ENCODE measurements around the gene PTCD3. TPM values are rescaled to one million over a fixed set of nuclear protein-coding genes. Genes with fewer than 3 reads are reported as not detected.

PTCD3 gene
- total RNA-seq, 1 donor from 2014 or later: 132 TPM

DNA sequence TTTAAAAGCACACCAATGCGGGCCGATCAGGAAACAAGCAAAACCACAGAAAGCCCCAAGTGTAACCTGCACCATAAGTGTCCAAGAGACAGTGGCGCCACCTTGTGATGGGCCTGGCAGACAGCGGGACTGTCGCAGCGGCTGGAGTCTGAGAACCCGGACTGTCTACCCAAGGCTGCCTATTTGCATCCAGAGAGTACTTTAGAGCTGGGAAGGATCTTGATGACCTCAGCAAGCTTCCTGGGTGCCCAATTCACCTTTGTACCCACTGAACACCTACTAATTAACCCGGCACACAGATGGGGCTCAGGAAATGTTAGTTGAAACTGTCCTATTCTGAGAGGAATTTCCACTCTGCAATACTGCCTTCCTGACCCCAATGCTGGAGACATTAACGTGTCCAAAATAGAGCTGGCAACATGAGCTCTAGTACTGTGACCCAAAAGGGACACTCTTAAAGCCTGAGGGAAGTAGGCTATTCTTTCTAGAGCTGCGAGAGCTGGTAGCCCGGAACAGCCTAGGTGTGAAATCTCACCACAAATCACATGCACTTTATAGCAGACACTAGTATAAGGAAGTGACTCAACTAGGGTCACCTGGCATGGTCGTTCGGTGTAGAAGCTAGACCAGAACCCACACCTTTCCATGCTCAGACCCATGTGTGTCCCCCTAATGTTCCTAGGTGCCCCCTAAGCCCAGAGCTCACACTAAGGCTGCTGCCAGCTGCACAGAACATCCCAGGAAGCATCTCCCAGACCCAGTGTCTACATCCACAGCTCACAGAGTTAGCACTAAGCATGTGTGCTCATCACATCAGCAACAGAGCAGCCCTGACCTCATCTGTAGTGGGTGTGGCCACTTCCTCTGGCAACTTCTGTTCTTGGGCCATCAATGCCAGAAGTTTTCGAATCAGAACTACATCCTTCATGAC, 25.8 kb upstream of the PTCD3 start:
- intact Hi-C loops (cut with micrococcal nuclease): loop anchor here (1.0 to 2.0 kb wide), 8 partner anchors 26 to 543 kb away; partner anchors contain the start of genes PTCD3 and RNF103

DNA sequence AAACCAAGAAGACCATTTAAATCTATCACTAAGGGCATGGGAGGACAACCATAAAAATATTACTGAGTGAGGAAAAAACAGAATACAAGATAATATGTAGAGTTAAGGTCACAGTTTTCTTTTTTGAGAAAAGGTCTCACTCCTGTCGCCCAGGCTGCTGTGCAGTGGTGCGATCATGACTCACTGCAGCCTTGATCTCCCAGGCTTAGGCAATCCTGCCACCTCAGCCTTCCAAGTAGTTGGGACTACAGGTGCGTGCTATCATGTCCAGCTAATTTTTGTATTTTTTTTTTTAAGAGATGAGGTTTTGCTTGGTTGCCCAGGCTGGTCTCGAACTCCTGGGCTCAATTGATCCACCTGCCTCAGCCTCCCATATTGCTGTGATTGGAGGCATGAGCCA, 24.3 kb upstream of the PTCD3 start:
- intact Hi-C loops (cut with micrococcal nuclease): no loop called here

DNA sequence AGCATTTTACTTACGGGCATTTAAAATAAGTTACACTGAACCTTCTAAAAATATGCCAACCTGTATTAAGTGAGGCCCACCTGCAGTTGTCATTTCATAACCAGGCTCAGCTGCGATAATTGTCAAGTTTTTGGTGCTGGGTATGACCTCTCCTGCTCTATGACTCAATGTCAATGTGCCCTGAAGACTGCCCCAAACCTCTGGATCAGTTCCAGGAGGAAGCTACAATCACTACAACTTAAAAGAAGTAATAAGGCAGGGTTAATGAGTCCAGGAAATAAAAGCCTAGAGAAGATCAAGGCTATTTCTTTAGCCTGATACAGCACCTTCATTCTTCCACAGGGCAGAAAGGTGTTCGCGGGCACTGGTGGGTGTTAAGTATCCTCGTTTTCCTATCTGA, 23.3 kb upstream of the PTCD3 start:
- intact Hi-C loops (cut with micrococcal nuclease): no loop called here

DNA sequence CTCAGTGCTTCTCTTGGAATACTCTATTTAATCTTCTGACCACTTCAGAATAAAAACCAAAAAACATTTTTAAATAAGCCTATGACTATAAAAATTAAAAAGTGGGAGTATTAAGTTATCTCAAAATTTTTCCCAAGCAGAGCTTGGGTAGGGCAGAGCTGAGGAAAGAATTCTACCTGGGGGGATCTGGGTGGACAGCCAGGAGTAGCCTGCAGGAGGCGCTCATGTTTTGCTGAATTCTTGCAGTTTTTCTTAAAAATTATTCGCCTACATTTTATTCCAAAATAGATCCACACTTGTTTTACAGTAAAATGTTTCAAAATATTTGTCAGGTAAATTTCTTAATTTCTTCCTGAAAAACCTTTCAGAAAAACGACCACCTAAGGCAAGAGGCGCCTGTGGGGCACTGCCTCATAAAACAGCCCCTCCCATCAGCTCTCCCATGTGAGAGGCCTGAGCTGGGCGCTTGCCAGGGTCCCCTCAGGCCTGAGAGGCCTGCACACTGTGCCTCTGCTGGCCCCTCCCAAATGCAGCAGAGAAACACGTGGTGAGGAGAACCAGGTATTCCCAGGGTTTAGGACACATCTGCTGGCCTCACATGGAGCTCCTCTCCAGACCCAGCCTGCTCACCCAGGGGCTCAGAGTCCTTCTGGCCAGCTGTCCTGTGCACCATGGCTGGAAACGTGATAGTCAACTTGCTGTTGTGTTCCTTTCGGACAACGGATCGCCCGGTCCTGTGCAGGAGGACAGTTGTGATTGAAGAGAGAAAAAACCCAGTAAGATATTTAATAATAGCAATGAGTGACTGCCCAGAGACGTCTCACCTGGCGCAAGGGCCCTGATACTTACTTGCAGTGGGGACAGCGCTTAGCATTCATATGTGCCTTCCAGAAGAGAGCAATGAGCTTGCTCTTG, 17.8 kb upstream of the PTCD3 start:
- intact Hi-C loops (cut with micrococcal nuclease): no loop called here

DNA sequence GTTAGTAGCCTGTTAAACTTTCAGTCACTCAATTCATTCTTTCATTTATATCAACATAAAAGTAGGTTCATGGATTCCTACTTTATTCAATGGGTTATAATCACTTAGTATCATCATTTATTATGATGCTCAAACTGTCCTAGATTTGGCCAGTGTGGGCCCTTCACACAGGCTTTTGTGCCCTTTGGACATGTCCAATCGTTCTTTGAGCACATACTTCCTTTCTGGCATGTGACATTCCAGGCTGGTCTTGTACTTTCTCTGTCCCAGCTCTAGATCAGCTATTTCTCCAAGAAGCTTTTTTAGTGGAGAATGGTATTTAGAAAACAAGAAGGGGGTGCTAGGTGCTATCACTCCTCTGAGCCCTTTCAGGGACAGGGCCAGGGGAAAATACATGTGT, 11.8 kb upstream of the PTCD3 start:
- intact Hi-C loops (cut with micrococcal nuclease): no loop called here

DNA sequence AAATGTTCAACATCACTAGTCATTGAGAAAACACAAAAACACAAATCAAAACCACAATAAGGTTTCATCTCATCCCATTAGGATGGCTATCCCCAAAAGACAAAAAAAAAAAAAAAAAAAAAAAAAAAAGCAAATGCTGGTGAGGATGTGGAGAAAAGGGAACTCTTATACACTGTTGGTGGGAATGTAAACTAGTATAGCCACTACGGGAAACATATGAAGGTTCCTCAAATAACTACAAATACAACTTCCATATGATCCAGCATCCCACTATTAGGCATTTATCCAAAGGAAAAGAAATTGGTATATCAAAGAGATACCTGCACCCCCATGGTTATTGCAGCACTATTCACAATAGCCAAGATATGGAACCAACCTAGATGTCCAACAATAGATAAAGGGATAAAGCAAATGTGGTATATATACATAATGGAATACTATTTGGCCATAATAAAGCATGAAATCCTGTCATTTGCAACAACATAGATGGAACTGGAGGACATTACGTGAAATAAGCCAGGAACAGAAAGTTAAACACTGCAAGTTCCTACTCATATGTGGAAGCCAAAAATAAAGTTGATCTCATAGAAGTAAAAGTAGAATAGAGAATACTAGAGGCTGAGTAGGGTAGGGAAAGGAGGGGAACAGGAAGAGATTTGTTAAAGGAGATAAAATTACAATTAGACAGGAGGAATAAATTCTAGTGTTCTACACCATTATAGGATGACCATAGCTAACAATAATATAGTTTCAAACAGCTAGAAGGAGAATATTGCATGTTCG, 8.7 kb upstream of the PTCD3 start:
- intact Hi-C loops (cut with micrococcal nuclease): no loop called here

DNA sequence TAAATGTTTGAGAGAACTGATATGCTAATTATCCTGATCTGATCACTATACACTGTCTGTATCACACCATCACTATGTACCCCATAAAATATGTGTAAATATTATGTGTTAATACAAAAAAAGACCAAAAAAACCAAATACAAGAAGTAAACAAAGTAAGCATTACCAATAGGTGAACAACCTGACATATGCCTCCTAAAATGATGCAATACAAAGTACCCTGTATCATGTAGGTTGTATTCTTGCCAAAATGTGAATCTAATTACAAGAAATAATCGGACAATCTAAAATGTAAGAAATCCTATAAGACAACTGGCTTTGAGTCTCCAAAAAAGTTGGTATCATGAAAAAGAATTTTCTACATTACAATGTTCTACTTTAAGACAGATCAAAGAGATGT, 8.1 kb upstream of the PTCD3 start:
- intact Hi-C loops (cut with micrococcal nuclease): no loop called here

DNA sequence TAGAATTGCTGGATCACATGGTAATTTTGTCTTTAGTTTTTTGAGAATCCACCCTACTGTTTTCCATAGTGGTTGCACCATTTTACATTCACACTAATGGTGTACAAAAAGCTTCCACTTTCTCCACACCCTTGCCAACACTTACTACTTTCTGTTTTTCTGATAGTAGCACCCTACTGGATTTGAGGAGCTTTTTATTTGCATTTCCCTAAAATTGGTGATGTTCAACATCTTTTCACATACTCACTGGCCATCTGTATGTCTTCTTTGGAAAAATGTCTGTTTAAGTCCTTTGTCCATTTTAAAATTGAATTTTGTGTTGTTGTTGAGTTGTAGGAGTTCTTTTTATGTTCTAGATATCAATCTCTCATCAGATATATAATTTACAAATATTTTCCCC, 3.9 kb upstream of the PTCD3 start:
- intact Hi-C loops (cut with micrococcal nuclease): no loop called here

DNA sequence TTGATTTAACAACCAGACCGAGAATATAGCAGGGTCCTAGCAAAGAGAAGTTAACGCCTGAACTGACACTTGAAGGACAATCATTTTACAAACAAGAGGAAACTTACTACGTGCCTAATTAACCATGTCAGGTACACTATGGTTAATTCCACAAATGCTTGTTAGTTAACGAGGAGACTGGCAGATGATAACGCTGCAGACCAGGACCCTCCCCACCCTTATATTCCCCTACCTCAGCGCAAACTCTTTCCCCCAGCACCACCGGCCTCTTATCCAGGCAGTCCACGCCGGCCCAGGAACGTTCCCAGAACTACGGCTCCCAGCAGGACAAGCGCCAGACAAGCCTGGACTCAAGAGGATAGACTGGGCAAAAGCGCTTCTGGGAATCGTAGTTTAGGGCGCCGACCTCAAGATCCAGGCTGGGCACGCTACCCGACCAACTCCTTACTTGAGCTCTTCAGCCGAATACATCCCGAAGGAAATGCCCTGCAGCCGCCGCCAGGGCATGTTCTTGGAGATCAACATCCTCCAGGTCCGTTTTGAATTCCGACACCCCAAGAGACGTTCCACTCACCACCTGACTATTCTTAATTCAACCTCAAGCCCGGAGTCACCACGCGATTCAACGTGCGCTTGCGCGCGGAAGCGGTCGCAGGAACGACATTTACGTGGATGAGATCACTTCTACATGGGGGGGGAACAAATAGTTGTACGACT, 625 bp upstream of the PTCD3 start, which contains the start of gene POLR1A:
Gene POLR1A, minus strand, starts transcription at position 635 of the 717 bp plus-strand sequence. Its CDS starts 110 bp downstream, at position 525.
- intact Hi-C loops (cut with micrococcal nuclease): loop anchor here (1.0 to 5.0 kb wide), 9 partner anchors 67 to 751 kb away; partner anchors contain the start of genes ELMOD3, IMMT, RETSAT and RNF103

DNA sequence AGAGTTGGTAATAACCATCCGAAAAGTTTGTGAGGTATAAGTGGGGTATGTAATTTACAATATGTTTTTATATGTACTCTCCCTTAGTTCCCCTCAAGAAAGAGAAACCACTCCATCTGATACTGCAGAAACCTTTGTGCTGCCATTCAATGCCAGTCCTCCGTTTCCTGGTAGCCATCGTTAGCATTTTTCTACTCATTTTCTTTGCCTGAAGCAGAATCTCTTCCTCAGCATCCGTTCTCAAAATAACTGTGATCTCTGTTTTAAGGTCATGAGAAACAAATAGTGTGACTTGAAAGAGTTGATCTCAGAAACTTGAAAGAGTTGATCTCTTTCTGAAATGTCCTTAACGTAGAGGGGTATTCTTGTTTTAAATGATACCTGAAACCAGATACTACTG, 996 bp downstream of the PTCD3 start:
- intact Hi-C loops (cut with micrococcal nuclease): loop anchor here (2.0 to 5.0 kb wide), 4 partner anchors 78 to 780 kb away; partner anchors contain the start of genes RNF103 and TGOLN2

DNA sequence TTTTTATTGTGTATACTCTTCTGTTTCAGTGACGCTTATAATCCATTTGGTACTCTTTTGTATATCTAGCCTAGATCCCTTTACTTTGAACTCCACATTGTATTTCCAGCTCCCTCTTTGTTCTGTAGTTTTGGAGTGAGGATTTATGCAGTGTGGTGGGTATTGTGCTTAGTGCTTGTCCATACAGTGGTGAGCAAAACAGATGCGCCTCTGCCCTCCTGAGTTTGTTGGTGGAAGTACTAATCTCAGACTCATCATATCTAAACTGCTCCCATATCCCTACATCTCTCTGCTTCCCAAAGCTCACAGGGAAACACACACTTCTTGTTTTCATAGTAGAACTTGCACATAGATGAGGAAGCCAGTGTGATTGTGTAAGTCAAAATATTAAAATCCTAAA, 12.1 kb downstream of the PTCD3 start:
- intact Hi-C loops (cut with micrococcal nuclease): no loop called here

DNA sequence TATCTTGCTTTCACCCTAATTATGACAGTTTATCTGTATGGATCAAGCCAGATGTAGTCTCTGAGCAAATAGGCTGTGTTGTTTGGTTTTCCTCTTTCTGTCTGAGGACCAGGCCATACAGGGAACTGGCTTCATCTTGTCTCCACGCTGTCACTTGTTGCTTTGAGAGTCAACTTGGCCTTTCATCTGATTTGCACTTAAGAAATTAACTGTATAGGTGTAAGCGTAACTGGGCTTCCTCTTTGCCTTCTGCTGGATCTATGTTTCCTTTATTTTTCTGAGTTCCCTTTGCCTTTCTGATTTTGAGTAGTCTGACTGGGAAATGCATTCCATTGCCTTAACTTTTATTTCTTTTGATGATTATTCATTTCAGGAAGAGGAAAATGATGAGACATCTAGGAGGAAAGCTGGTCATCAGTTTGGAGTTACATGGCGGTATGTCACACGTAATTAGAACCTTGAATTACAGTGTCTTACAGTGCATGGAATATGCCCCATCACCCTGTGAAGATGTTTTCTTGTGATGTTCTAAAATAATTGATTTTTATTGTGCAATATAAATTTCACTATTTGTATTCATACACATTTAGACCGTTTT, 17.4 kb downstream of the PTCD3 start:
- intact Hi-C loops (cut with micrococcal nuclease): loop anchor here (5.0 kb wide), 1 partner anchor 39 kb away; no protein-coding TSS in a partner anchor

DNA sequence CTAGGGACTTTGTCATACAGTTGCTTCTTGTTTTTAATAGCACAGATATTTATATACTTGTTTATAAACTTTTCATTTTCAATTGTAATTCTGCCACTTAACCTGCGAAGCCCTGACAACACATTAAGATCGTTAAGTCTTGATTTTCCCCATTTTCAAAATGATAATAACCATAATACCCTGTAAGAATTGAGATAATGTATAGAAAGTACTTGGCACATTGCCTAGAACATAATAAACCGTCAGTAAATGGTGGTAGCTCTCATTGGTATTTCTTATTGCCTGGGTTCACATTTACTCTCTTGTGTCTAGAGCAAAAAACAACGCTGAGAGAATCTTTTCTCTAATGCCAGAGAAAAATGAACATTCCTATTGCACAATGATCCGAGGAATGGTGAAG, 18.6 kb downstream of the PTCD3 start:
- intact Hi-C loops (cut with micrococcal nuclease): loop anchor here (5.0 kb wide), 1 partner anchor 38 kb away; no protein-coding TSS in a partner anchor

DNA sequence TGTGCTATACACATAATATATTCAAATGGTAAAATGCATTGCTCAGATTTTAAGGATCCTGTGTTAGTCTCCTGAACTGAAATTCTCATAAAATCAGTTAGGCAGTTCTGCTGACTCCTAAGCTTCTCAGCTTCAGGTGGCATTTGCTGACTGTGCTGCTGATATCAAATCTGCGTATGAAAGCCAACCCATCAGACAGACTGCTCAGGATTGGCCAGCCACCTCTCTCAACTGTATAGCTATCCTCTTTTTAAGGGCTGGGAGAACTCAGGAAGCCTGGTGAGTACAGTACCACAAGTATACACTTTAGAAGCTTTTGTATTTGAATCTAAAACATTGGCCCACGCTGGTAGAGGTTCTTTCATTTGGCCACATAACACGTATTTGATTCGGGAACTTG, 28.7 kb downstream of the PTCD3 start:
- intact Hi-C loops (cut with micrococcal nuclease): no loop called here

DNA sequence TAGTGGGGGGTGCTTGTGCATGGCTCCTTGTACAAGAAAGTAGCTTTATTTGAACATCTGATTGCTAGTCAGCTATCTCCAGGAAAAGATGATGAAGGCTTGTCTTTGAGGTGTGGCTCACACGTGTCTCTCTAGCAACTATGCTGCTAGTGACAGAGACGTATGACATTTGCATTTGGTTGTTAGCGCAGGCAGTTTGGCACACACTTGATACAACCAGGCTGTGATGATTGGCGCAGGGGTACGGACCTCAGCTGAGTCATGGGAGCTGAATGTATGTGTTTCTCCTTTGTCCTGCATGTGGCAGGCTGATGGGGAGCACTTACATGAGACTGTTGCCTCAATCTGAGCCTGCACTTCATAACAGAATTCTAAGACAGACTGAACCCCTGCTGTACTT, 29.6 kb downstream of the PTCD3 start:
- intact Hi-C loops (cut with micrococcal nuclease): no loop called here

DNA sequence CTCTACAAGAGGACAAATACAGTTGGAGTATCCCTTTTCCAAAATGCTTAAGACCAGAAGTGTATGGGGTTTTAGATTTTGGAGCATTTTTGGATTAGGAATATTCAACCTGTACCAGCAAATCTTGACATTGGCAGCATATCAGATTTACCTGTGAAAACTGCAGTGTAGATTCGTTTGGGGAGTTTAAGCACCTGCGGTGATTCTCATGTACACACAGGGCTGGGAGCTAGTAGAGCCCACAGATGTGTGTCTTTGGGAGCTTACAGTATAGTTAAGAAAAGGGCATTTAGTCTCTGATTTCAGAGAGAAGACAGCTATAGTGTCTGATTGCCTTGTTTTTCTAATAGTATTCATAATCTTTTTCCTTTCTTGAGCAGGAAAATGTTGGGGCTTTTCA, 30.1 kb downstream of the PTCD3 start:
- intact Hi-C loops (cut with micrococcal nuclease): no loop called here

DNA sequence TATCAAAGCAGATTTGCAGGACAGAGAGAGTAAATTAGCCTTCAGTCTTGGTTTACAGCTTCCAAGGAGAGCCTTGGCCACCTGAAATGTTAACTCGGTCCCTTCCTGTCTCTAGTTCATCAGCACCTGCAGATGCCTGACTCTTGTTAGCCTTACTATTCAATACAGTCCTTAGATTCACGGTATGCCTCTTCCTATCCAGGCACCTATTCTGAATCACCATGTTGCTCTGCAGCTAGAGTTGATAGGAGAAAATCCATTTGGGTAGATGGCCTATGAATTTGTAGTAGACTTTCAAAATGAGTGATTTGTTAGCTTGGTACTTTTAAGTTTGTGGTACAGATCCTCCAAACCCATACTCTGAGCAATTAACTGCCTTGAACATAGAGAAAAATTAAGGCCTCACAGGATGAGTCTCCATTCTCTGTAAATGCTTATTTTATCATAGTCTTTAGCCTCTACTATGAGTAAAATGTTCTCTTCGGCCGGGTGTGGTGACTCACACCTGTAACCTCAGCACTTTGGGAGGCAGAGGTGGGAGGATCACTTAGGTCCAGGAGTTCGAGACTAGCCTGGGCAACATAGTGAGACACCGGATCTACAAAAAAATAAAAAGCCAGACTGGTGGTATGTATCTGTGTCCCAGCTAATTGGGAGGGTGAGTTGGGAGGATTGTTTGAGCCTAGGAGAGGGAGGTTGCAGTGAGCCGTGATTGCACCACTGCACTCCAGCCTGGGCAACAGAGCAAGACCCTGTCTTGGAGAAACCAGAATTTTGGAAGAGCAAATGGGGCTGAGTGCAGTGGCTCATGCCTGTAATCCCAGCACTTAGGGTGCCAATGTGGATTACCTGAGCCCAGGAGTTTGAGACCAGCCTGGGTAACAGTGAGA, 32.9 kb downstream of the PTCD3 start:
- intact Hi-C loops (cut with micrococcal nuclease): no loop called here

DNA sequence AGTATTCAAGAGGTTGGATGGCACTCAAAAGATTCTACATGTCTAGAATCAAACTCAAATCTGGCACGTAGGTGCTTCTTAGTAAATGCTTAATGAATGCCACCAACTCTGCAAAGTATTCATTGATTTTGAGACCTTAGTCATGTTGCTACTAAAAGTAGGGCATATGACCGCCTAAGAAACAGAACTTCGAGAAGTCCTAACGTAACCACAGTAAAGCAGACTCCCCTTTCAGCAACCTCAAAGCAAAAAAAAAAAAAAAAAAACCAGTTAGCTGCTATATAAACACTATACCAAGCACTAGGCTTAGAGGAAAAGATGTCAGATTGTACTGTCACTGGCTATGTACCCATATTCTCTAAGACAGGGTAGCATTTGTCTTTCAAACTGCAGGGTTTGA, 33.9 kb downstream of the PTCD3 start:
- intact Hi-C loops (cut with micrococcal nuclease): no loop called here

DNA sequence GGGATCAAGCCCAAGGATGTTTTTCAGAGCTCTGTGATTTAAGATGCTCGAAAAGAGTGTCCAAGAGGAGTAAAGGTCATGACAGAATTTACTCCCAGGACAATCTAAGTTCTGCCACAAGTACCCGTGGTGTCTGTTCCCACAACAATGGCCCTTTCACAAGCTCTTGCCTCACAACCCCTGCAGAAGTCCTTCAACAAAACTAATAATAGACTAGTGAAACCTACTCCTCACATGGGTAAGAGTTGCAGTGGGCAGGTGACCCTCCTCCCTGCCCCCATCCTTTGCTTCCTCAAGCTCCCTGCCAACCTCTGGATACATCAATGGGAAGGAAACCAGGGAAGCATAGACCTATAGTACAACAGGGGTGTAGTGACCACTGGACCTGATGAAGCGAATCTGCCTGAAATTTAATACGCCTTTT, 34.9 kb downstream of the PTCD3 start:
- intact Hi-C loops (cut with micrococcal nuclease): no loop called here
